C4-2B (cell line): ENCODE measurements around the gene RNF125.

Experiments used
- H3K27ac ChIP-seq: fragments of 450-650 bp; 2 replicates; pipeline ENCODE4 v1.5.1; 2017
- CTCF ChIP-seq: fragments of 450-650 bp; conservative IDR thresholded peaks from 2 replicates; pipeline ENCODE4 v1.5.1; 2017; ENCODE audit warnings: mild to moderate bottlenecking
- ZFX ChIP-seq: fragments of 450-650 bp; IDR thresholded peaks from 2 replicates; pipeline ENCODE4 v1.6.1; 2017

Gene RNF125

GRCh38 chr18:32092422-32093101 is 73.9 kb downstream of the RNF125 start:
- TF ChIP-seq CTCF, result no peak
- peak; percentile 95 for TF ChIP-seq ZFX
- H3K27ac ChIP-seq, result peak overlapping the region; percentile 99

- H3K27ac ChIP-seq, result peak overlapping the region; percentile 99
Observed at GRCh38 chr18:32093102-32093511, 74.5 kb downstream of the RNF125 start.

GRCh38 chr18:32093523-32093922 is 74.9 kb downstream of the RNF125 start:
- H3K27ac ChIP-seq, result peak overlapping the region; percentile 99
- no peak for TF ChIP-seq CTCF
- no peak for TF ChIP-seq ZFX

More at GRCh38 chr18:32093102-32093511, 74.5 kb downstream of the RNF125 start:
- TF ChIP-seq ZFX (peak; percentile 75), CTCF (no peak)

GRCh38 chr18:32095192-32095899 is 76.7 kb downstream of the RNF125 start:
- H3K27ac ChIP-seq, result no peak overlapping the region
- TF ChIP-seq ZFX (no peak), CTCF (no peak)

GRCh38 chr18:32095900-32096229 is 77.2 kb downstream of the RNF125 start:
- no peak overlapping the region for H3K27ac ChIP-seq
- TF ChIP-seq CTCF, result no peak
- TF ChIP-seq ZFX, result no peak

- TF ChIP-seq ZFX (no peak), CTCF (no peak)
- no peak overlapping the region for H3K27ac ChIP-seq
Observed at GRCh38 chr18:32096946-32097345, 78.3 kb downstream of the RNF125 start.

- no peak overlapping the region for H3K27ac ChIP-seq
- TF ChIP-seq ZFX (no peak), CTCF (no peak)
Observed at GRCh38 chr18:32104516-32104915, 85.9 kb downstream of the RNF125 start.
